Right atrium auricular region (tissue), 2 donors: Measurements from ENCODE around the gene JAKMIP1. TPM values are rescaled to one million over a fixed set of nuclear protein-coding genes. Genes with fewer than 3 reads are reported as not detected.

Experiments used
- DNase-seq: peaks from one replicate; pipeline ENCODE4 v3.0.0-alpha.2; 2019; ENCODE audit warnings: low spot score
- H3K27ac ChIP-seq, 2 donors: fragments of 200-600 bp; sonication (generic); 1 replicate in 1 of 2; 2 replicates in 1 of 2; pipeline ENCODE4 v1.5.1; 2016 to 2019
- H3K27me3 ChIP-seq, 2 donors: fragments of 200-600 bp; sonication (generic); one replicate each; pipeline versions ENCODE4 v1.5.1 to v1.6.0; 2017 to 2019
- H3K36me3 ChIP-seq: fragments of 200-600 bp; sonication (generic); one replicate; pipeline ENCODE4 v1.5.1; 2016
- H3K4me1 ChIP-seq, 2 donors: fragments of 200-600 bp; sonication (generic); one replicate each; pipeline versions ENCODE4 v1.5.1 to v1.6.0; 2017 to 2019
- H3K4me3 ChIP-seq, 2 donors: fragments of 200-600 bp; sonication (generic); 1 replicate in 1 of 2; 2 replicates in 1 of 2; pipeline ENCODE4 v1.5.1; 2017 to 2019; ENCODE audit warnings: mild to moderate bottlenecking in 1 of 2, moderate library complexity in 1 of 2
- H3K9me3 ChIP-seq, 2 donors: fragments of 200-600 bp; sonication (generic); one replicate each; pipeline ENCODE4 v1.5.1; 2019
- total RNA-seq, 2 donors: library from RNA; depleted of rRNA; stranded (reverse); fragments of >200 nt; gene quantifications; one replicate each; pipeline ENCODE4 v1.1.0, GENCODE V29; 2016
- TF ChIP-seq, protein P1 (sequence below), 2 donors: fragments of 200-600 bp; sonication (generic); IDR thresholded peaks; one replicate each; pipeline ENCODE4 v1.5.1; 2019; ENCODE audit warnings: antibody characterized with exemption in 2 of 2

The JAKMIP1 gene
- total RNA-seq, 2 donors from 2014 or later: 0.30 to 0.59 TPM

DNA sequence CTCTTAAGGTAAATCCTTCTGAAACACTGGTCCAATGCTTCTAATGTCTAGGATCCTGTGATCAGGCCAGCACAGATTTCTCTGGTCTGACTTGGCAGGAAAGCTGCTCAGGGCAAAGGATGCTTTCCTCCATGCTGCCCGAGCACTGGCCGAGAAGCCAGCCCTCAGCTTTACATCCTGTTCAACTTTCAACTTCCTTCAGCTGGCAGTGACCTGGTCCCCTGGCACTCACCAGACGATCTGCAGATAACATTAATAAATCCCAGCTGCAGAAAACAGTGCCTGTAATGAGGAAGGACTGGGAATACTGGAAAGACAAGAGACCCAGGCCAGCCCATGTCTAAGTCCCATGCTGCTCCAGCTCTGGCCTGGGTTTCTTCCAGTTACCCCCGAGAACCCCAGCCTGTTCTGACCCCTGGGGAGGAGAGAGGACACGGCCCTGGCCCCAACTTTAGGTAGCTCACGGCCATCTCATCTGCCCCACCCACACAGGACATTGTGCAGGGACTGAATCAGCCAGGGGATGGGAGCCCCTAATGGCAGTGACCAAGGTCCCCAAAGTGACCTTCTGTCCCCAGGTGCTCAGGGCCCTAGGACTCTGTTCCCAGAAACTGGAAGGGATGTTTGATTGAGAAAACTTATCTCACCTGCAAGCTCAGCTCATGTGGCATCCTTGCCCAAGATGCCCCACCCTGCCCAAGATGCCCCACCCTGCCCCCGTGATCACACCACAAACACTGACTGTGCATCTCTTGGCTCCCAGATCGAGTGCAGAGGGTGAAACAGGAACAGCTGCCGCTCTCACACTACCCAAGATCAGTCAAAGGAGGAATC, 28.0 kb downstream of the JAKMIP1 start:
- Histone ChIP-seq H3K36me3 (no peaks in the 10 kb centered on the region), H3K4me3 (no peak overlapping the region), H3K9me3 (no peaks in the 10 kb centered on the region), H3K27ac (no peak overlapping the region), H3K4me1 (no peaks in the 10 kb centered on the region), H3K27me3 (no peaks in the 10 kb centered on the region)
- DNase-seq: no peak
- TF ChIP-seq, protein P1, sequence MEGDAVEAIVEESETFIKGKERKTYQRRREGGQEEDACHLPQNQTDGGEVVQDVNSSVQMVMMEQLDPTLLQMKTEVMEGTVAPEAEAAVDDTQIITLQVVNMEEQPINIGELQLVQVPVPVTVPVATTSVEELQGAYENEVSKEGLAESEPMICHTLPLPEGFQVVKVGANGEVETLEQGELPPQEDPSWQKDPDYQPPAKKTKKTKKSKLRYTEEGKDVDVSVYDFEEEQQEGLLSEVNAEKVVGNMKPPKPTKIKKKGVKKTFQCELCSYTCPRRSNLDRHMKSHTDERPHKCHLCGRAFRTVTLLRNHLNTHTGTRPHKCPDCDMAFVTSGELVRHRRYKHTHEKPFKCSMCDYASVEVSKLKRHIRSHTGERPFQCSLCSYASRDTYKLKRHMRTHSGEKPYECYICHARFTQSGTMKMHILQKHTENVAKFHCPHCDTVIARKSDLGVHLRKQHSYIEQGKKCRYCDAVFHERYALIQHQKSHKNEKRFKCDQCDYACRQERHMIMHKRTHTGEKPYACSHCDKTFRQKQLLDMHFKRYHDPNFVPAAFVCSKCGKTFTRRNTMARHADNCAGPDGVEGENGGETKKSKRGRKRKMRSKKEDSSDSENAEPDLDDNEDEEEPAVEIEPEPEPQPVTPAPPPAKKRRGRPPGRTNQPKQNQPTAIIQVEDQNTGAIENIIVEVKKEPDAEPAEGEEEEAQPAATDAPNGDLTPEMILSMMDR (IDR thresholded peaks at IDR 0.05): no peak

DNA sequence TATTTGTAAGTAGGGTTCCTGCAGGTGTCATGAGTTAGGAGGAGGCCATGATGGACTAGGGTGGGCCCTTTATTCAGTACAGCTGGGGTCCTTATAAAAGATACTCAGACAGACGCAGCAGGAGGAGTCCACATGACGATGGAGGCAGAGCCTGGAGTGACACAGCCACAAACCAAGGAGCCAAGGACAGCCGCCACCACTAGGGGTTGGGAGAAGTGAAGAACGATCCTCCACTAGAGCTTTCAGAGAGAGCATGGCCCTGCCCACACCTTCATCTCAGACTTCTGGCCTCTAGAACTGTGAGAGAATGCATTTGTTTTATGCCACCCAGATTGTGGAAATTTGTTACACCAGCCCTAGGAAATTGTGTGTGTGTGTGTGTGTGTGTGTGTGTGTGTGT, 31.1 kb downstream of the JAKMIP1 start:
- no peaks in the 10 kb centered on the region for H3K27me3 ChIP-seq
- TF ChIP-seq, protein P1 (IDR thresholded peaks at IDR 0.05): no peak

DNA sequence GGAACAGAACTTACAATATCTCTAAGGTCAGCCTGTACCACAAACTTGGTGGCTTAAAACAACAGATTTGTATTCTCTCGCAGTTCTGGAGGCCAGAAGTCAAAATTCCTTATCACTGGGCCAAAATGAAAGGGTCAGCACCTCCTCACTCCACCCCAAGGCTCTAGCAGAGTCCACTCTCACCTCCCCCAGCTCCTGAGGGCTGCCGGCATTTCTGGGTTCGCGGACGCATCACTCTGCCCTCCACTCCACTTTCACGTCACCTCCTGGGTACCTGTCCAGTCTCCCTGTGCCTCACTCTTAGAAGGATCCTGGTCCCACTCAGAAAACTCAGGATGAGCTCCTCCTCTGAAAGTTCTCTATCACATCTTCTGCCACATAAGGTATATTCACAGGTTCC, 34.6 kb downstream of the JAKMIP1 start:
- DNase-seq: no peak
- Histone ChIP-seq H3K36me3 (no peaks in the 10 kb centered on the region), H3K4me1 (no peaks in the 10 kb centered on the region), H3K9me3 (peaks cover 0 to 10% of the 10 kb centered on the region in 2 donors), H3K4me3 (no peak overlapping the region), H3K27me3 (no peaks in the 10 kb centered on the region), H3K27ac (no peak overlapping the region)
- TF ChIP-seq, protein P1 (IDR thresholded peaks at IDR 0.05): no peak

More for the DNA sequence above, 31.1 kb downstream of the JAKMIP1 start:
- Histone ChIP-seq H3K9me3 (peaks cover 0 to 5% of the 10 kb centered on the region in 2 donors), H3K27ac (no peak overlapping the region), H3K4me1 (no peaks in the 10 kb centered on the region), H3K36me3 (no peaks in the 10 kb centered on the region), H3K4me3 (no peak overlapping the region)
- no peak for DNase-seq

DNA sequence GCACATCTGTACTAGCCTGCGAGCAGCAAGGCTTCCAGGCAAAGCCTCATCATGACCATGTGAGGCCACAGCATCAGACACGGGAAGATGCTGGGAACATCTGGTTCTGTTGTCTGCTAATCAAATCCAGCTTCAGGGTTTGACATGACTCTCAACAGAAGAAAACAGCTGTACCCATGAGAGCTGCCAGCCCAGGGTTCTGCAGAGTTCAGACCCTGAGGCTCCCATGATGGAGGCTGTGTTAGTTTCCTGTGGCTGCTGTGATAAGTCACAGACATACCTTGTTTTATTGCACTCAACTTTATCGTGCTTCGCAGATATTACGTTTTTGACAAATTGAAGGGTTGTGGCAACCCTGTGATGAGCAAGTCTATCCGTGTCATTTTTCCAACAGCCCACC, 37.5 kb downstream of the JAKMIP1 start:
- TF ChIP-seq, protein P1 (IDR thresholded peaks at IDR 0.05): no peak
- H3K27me3 ChIP-seq: no peaks in the 10 kb centered on the region

DNA sequence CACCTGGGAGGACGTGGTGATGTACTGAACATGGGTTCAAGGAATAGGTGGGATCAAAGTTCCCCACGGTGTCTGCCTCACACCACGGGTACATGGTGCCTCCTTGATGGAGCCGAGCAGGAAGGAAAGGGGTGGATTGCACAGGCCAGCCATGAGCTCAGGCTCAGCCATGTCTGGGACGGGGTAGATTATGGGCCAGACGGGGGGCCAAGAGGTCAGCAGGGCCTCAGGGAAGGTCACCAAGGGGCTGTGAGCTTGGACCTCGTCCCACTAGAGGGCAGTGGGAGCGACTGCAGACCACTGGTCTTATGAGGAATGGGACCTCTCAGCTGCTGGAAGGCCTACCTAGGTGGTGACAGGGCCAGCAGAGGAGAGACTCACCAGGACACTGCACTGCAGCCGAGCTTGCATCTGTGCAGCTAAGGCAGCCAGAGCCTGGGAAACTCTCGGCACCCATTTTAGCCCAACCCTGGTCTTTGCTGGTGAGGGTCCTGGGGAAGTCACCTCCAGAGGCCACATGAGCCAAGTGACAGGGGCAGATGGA, 38.4 kb downstream of the JAKMIP1 start:
- Histone ChIP-seq H3K27me3 (no peaks in the 10 kb centered on the region), H3K9me3 (peaks cover 0 to 10% of the 10 kb centered on the region in 2 donors), H3K36me3 (no peaks in the 10 kb centered on the region), H3K27ac (no peak overlapping the region), H3K4me3 (no peak overlapping the region), H3K4me1 (no peaks in the 10 kb centered on the region)
- DNase-seq: no peak
- TF ChIP-seq, protein P1 (IDR thresholded peaks at IDR 0.05): no peak

More for the DNA sequence above, 37.5 kb downstream of the JAKMIP1 start:
- no peaks in the 10 kb centered on the region for H3K4me1 ChIP-seq
- H3K4me3 ChIP-seq: no peak overlapping the region
- DNase-seq: no peak
- no peaks in the 10 kb centered on the region for H3K36me3 ChIP-seq
- H3K9me3 ChIP-seq: peaks cover 0 to 10% of the 10 kb centered on the region in 2 donors
- no peak overlapping the region for H3K27ac ChIP-seq
